ACC112 (cell line): ENCODE results near the gene RBMS1.

Experiments used
- H2AFZ ChIP-seq: fragments of 200-600 bp; sonication (generic); one replicate; pipeline ENCODE4 v1.6.0; 2017; ENCODE audit warnings: antibody characterized with exemption, low read length; ENCODE audit not compliant: unreplicated experiment
- H3K27ac ChIP-seq: fragments of 200-600 bp; sonication (generic); 2 replicates; pipeline ENCODE4 v1.5.1; 2014; ENCODE audit warnings: low read depth, mild to moderate bottlenecking, antibody characterized with exemption, low read length, moderate library complexity
- H3K27me3 ChIP-seq: fragments of 200-600 bp; sonication (generic); 2 replicates; pipeline ENCODE4 v1.6.1; 2014; ENCODE audit warnings: mild to moderate bottlenecking, antibody characterized with exemption, low read length, moderate library complexity, mixed read lengths; ENCODE audit not compliant: insufficient read depth
- H3K36me3 ChIP-seq: fragments of 200-600 bp; sonication (generic); 2 replicates; pipeline ENCODE4 v1.6.1; 2016; ENCODE audit warnings: mild to moderate bottlenecking, antibody characterized with exemption, low read length, moderate library complexity, mixed read lengths; ENCODE audit not compliant: insufficient read depth
- H3K4me1 ChIP-seq: fragments of 200-600 bp; sonication (generic); one replicate; pipeline ENCODE4 v1.6.1; 2016; ENCODE audit warnings: low read length, mixed read lengths; ENCODE audit not compliant: insufficient read depth, unreplicated experiment, control insufficient read depth
- H3K4me3 ChIP-seq: fragments of 200-600 bp; sonication (generic); 2 replicates; pipeline ENCODE4 v1.5.1; 2014; ENCODE audit warnings: mild to moderate bottlenecking, low read depth, low read length
- H3K79me2 ChIP-seq: fragments of 200-600 bp; sonication (generic); one replicate; pipeline ENCODE4 v1.6.0; 2016; ENCODE audit warnings: low read length; ENCODE audit not compliant: control insufficient read depth, unreplicated experiment, insufficient read depth

Gene RBMS1

DNA sequence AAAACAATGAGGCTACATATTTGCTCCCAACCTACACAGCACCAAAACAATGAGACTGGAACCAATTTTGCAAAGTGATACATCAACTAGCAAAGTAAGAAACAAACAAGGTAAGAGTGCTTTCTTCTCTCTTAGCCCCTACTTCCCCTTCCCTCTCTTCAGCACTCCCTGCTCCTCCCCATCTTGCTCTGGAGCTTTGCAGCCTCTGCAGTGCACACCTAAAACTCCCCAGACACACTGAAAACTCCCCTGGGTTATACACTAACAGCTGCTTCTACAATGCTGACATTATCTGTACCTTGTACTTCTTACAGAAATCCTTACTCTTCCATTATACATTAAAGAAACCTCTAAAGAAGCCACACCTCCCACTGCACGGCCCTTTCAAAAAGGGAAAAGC, 93.7 kb downstream of the RBMS1 start:
- peak overlapping the region; percentile 22 for H3K4me3 ChIP-seq
- H2AFZ ChIP-seq, result no peak overlapping the region
- peaks cover 86% of the 10 kb centered on the region for H3K4me1 ChIP-seq
- no peaks in the 10 kb centered on the region for H3K27me3 ChIP-seq
- H3K36me3 ChIP-seq, result no peaks in the 10 kb centered on the region
- peaks cover 97% of the 10 kb centered on the region for H3K79me2 ChIP-seq
- peak overlapping the region; percentile 94 for H3K27ac ChIP-seq

DNA sequence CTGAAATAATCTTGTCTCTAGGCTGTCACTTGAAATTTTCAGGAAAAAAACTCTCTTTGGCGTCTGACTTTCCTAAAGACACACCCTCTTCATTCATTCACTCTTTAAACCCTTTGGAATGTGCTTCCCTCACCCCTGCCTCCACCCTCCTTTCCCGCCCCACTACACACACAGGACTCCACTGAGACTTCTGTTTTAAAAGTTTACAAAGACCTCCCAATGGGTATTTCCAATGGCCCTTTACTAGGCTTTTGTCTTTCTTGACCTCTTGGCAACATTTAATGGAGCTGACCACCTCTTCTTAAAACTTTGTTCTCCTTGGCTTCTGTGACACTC, 96.1 kb downstream of the RBMS1 start:
- Histone ChIP-seq H3K27me3 (no peaks in the 10 kb centered on the region), H3K4me1 (peaks cover 83% of the 10 kb centered on the region), H3K27ac (peak overlapping the region; percentile 94), H2AFZ (no peak overlapping the region), H3K36me3 (no peaks in the 10 kb centered on the region), H3K79me2 (peaks cover 97% of the 10 kb centered on the region), H3K4me3 (peak overlapping the region; percentile 36)

DNA sequence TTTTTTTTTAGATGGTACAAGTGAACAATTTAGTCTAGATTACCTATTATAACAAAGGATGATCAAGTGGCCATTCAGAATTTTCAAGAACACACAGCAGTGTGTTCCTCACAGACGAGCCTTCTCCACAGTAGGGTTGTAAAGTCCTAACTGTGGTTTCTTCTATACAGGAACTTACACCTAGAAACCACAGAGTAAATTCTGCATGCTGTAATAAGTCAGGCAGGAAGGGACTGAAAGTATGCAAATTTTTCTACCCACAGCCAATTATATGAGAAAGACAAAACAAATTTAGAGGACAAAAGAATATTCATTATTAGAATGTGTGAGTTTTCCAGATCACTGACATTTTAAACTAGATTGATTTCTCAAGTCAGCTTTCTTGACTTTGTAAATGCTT, 99.5 kb downstream of the RBMS1 start:
- H3K79me2 ChIP-seq, result peaks cover 97% of the 10 kb centered on the region
- H3K4me3 ChIP-seq, result no peak overlapping the region
- peaks cover 86% of the 10 kb centered on the region for H3K4me1 ChIP-seq
- peak overlapping the region; percentile 44 for H3K27ac ChIP-seq
- H3K27me3 ChIP-seq, result no peaks in the 10 kb centered on the region
- H3K36me3 ChIP-seq, result no peaks in the 10 kb centered on the region
- H2AFZ ChIP-seq, result no peak overlapping the region

DNA sequence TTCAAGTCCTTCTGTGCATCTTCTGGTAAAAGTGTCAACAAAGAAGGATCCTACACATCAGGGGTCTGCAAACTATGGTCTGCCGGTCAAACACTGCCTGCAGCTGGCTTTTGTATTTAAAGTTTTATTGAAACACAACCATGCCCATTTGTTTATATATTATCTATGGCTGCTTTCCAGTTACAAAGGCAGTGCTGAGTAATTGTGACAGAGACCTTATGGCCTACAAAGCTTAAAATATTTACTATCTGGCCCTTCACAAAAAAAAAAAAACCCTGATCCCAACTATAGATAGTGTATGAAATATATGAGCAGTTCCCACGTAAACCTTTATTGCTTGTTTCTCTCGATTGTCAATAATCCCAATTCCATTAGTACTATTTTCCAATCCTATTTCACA, 101.4 kb downstream of the RBMS1 start:
- Histone ChIP-seq H3K27ac (peak overlapping the region; percentile 99), H3K4me1 (peaks cover 83% of the 10 kb centered on the region), H3K36me3 (no peaks in the 10 kb centered on the region), H3K27me3 (no peaks in the 10 kb centered on the region), H2AFZ (no peak overlapping the region), H3K79me2 (peaks cover 94% of the 10 kb centered on the region), H3K4me3 (no peak overlapping the region)

DNA sequence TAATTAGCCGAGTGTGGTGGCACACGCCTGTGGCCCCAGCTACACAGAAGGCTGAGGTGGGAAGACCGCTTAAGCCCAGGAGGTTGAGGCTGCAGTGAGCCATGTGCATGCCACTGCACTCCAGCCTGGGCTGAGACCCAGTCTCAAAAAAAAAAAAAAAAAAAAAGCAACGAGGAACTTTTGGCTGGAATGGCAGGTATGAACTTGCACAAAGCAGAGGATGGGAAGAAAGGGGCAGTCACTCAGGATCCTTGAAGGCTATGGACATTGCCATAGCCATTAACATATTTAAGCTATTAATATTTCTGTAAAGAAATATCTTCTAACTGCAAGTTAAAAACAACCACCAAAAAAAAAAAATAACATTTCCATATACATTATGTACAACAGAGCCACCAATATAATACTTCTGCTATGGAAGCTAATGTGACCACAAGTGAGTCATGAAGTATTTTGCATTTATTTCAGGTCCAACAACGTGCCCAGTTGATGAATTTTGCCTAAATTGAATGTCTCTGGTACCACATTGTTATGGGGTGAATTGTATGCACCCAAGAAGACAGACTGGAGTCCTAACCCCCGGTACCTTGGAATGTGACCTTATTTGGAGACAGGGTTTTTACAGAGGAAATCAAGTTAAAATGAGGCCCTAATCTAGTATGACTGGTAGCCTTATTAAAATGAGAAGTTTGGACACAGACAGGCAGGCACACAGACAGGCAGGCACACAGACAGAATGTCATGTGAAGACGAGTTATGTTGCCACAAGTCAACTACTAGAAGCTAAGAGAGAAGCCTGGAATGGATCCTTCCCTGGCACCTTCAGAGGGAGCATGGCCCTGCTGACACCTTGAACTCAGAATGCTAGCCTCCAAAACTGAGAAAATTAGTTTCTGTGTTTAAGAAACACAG, 102.8 kb downstream of the RBMS1 start:
- Histone ChIP-seq H2AFZ (no peak overlapping the region), H3K4me1 (peaks cover 90% of the 10 kb centered on the region), H3K27me3 (no peaks in the 10 kb centered on the region), H3K79me2 (peaks cover 94% of the 10 kb centered on the region), H3K36me3 (no peaks in the 10 kb centered on the region), H3K4me3 (no peak overlapping the region), H3K27ac (peak overlapping the region; percentile 99)

DNA sequence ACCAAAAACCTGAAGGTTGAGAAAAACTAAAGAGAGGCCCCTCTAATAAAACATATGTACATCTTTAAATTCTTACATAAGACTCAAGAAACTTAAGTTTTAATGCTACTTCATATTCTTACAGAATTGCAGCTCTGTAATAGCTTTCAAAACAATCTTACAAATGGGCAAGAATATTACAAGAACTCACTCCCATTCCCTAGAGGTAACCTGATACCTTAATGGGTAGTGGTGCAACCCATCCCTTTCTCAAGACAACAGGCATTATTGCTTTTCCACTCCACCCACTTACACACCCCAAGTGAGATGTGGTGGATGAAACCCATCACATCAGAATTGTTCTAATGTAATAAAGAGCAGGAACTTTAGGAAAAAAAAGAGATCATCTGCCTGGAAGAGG, 103.7 kb downstream of the RBMS1 start:
- no peaks in the 10 kb centered on the region for H3K27me3 ChIP-seq
- peak overlapping the region; percentile 99 for H3K27ac ChIP-seq
- peaks cover 91% of the 10 kb centered on the region for H3K4me1 ChIP-seq
- no peaks in the 10 kb centered on the region for H3K36me3 ChIP-seq
- H3K4me3 ChIP-seq, result no peak overlapping the region
- H3K79me2 ChIP-seq, result peaks cover 95% of the 10 kb centered on the region
- H2AFZ ChIP-seq, result no peak overlapping the region

DNA sequence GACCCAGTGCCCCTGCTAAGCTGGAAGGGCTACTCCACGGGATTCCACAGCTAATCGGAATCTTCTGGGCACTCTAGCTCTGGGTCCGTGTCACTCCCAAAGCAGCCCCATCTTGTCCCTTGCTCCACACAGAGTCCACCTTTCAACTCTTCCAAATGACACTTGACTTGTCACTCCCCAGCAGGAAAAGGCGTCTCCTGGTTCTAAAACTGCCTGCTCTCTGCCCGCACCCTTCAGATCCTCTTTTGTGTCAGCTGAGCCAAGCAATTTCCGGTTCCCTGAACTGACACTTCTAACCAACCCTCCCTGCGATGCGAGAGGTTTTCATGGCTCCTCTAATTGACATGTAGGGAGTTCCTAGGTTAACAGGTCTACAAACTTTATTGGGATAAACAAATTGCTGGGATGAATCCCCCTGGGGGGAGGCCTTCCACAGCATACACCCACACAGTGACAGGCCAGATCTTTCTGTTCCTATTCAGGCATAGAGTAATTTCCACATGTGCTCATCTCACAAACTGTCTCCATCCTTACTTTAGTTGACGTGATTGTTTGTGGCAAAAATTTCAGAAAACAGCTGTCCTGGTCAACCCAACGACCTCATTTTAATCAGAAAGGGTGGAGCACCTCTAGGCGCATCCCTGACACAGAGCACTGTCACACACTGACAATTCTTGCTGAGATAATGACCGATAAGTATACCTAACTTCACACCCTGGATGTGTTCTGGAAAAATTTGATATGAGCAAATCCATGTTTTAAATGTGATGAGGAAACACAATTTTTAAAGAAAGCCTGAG, 104.9 kb downstream of the RBMS1 start:
- H3K4me3 ChIP-seq, result peak overlapping the region; percentile 36; the same call in 1 of the 2 replicates
- peaks cover 93% of the 10 kb centered on the region for H3K79me2 ChIP-seq
- H3K27ac ChIP-seq, result peak overlapping the region; percentile 99
- peaks cover 86% of the 10 kb centered on the region for H3K4me1 ChIP-seq
- no peaks in the 10 kb centered on the region for H3K36me3 ChIP-seq
- no peak overlapping the region for H2AFZ ChIP-seq
- no peaks in the 10 kb centered on the region for H3K27me3 ChIP-seq

DNA sequence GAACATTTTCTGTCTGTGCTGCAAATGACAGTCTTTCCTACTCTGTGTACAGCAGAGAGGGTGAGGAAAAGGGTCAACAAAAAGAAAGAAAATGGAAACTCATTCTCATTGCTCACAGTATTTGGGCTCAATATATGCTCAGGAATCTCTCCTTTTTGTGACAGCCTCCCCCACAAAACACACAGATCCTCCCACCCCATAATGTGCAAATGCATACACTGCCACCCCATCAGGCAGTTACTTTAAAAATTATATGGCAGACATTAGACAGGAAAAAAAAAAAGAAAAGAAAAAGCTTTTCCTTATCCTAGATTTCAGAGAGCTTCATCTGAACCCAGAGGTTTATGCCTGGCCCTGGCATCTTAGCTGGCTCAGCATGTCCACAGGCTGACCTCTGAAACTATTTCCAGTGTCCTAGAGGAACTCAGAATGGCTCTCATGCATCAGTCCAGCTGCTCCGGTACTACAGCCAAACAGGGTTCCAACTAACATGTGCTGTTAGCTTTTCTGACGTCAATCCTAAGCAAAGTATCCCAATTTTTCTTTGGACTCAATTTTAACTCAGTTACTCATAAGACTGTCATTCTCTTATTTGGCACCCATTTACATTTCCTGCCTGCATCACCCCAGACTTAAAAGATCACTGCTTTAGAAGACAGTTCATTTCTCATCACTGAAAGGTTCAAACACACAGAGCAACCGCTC, 105.9 kb downstream of the RBMS1 start:
- Histone ChIP-seq H3K36me3 (no peaks in the 10 kb centered on the region), H3K79me2 (peaks cover 93% of the 10 kb centered on the region), H3K27ac (peak overlapping the region; percentile 99), H2AFZ (no peak overlapping the region), H3K4me1 (peaks cover 82% of the 10 kb centered on the region), H3K27me3 (no peaks in the 10 kb centered on the region), H3K4me3 (peak overlapping the region; percentile 36; the same call in 1 of the 2 replicates)

DNA sequence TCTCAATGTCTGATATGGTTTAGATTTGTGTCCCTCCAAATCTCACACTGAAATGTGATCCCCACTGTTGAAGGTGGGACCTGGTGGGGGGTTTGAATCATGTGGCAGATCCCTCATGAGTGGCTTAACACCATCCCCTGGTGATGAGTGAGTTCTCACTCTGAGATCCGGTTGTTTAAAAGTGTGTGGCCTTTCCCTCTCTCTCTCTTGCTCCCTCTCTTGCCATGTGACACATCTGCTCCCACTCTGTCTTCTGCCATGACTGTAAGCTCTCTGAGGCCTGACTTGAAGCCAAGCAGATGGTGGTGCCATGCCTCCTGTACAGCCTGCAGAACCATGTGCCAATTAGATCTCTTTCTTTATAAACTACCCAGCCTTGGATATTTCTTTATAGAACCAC, 108.8 kb downstream of the RBMS1 start:
- Histone ChIP-seq H3K36me3 (no peaks in the 10 kb centered on the region), H3K4me1 (peaks cover 82% of the 10 kb centered on the region), H3K27me3 (no peaks in the 10 kb centered on the region), H3K4me3 (no peak overlapping the region), H3K79me2 (peaks cover 94% of the 10 kb centered on the region), H3K27ac (peak overlapping the region; percentile 99), H2AFZ (no peak overlapping the region)

DNA sequence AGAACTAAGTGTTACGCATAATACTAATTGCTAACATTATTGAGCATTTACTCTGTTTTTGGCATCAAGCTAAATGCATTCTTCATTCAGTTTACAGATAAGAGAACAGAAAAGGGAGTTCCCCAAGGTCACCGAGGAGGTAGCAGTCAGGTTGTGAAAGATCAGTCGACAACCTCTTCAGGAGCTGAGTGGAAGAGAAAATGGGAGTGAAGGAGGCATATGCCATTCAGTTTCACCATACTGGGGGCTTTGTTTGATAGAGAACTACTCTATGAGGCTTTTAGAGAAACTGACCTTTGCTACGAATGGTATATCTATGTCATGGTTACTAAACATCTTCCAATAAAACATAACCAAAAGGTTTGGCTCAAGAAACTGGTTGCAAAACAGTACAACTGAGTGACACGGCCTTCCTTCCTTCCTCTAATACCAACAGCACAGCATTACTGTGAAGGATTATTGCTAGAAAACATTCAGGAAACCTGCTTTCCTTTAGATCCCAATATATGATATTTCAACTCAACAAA, 112.1 kb downstream of the RBMS1 start:
- H3K27ac ChIP-seq, result peak overlapping the region; percentile 99
- H3K79me2 ChIP-seq, result peaks cover 96% of the 10 kb centered on the region
- H2AFZ ChIP-seq, result no peak overlapping the region
- peak overlapping the region; percentile 28; the same call in 1 of the 2 replicates for H3K4me3 ChIP-seq
- no peaks in the 10 kb centered on the region for H3K36me3 ChIP-seq
- H3K4me1 ChIP-seq, result peaks cover 82% of the 10 kb centered on the region
- no peaks in the 10 kb centered on the region for H3K27me3 ChIP-seq
